ENCODE results near the gene MAGEB3.
"Not testable (repeated sequence)": the region's sequence is repeated elsewhere in the genome, so short reads cannot be mapped to it uniquely, and the experiment has no call there.

The MAGEB3 gene, protein sequence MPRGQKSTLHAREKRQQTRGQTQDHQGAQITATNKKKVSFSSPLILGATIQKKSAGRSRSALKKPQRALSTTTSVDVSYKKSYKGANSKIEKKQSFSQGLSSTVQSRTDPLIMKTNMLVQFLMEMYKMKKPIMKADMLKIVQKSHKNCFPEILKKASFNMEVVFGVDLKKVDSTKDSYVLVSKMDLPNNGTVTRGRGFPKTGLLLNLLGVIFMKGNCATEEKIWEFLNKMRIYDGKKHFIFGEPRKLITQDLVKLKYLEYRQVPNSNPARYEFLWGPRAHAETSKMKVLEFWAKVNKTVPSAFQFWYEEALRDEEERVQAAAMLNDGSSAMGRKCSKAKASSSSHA

DNA sequence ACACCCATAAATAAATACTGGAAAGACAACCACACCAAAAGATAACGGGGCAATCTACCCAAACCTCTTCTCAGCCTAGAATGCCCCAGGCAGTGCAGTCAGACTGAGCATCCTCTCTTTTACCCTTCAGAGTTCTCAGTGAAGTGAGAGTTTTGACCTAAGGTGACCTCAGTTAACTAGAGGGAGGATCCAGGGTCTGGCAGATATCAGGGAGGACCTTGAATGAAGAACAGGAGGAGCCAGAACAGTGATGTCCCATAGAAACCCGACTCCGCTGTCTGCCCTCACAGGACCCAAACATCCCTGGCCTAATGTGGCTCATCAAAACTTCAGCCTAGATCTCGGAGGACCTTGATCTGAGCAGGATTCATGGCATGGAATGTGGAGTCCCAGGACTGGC is at the start of gene MAGEB3:
Gene MAGEB3 (plus strand): TSS at position 263 of the 400 bp plus-strand sequence. CDS start 5,268 bp downstream, outside the sequence.
- H3K4me3 ChIP-seq (ENCODE audit: low read depth, low read length) = no peak within 1 kb of the TSS

DNA sequence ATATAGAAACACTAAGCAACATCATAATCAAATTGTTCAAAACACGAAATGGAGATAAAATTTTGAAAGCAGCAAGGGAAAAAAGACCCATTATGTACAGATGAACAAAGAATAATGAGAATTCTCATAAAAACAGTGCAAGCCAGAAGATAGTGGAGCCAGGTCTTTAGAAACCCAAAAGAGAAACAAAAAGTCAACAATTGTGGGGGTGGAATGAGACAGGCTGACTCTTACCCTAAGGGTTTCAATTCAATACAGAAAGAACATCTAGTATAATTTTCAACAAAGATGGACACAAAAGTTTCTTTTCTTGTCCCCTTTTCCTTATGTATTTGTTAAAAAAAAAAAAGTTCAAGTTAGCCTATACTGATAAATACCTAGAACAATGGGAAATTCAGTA is 49.1 kb upstream of the MAGEB3 start:
- H3K4me3 ChIP-seq (ENCODE audit: low read depth, low read length) = no peak overlapping the region

GRCh38 chrX:30183554-30183953 is 46.9 kb upstream of the MAGEB3 start:
- H3K4me3 ChIP-seq (ENCODE audit: low read depth, low read length) = no peak overlapping the region

DNA sequence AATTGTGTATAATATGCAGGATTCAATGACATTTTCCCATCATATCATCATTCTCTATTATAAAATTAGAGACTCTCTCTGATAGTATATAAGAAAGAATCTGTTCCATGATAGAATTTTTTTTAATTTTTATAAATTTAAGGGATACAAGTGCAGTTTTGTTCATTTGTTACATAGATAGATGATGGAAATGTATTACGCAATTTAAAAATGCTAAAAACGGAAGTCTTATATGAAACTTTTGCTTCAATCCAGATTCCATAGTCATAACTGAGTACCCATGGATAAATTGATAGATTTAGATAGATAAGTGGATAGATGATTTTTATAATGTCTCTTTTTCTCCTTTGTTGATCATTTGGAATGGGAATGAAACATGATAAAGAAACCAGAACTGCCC is 40.0 kb upstream of the MAGEB3 start:
- H3K4me3 ChIP-seq (ENCODE audit: low read depth, low read length) = no peak overlapping the region

DNA sequence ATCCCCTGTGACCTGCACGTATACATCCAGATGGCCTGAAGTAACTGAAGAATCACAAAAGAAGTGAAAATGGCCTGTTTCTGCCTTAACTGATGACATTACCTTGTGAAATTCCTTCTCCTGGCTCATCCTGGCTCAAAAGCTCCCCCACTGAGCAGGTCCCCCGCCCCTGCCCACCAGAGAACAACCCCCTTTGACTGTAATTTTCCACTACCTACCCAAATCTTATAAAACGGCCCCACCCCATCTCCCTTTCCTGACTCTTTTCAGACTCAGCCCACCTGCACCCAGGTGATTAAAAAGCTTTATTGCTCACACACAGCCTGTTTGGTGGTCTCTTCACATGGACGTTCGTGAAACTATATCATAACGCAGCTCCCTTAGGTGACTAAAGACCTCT is 36.5 kb upstream of the MAGEB3 start:
- not testable (repeated sequence) for H3K4me3 ChIP-seq (ENCODE audit: low read depth, low read length)

DNA sequence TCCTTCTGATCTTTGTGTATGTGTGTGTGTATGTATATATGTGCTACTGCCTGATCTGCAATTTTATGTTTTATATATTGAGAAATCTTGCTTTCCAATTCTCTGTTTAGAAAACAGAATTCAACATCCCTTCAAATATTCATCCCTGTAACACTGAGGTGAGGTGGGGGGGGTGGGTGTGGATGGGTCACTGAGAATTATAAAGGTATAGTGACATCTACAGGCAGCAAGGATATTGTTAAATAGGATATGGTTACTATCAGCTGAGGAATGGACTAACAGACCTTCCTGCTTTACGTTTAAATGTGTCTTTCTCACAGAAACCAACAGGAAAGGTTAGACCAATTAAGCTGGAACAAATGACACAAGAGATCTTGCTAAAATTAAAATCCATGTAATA is 34.1 kb upstream of the MAGEB3 start:
- no peak overlapping the region for H3K4me3 ChIP-seq (ENCODE audit: low read depth, low read length)

- no peak overlapping the region for H3K4me3 ChIP-seq (ENCODE audit: low read depth, low read length)
These were observed 18.3 kb upstream of the MAGEB3 start for GRCh38 chrX:30212172-30212571.

- H3K4me3 ChIP-seq (ENCODE audit: low read depth, low read length) = no peak within 1 kb of the TSS
These were observed 15.1 kb upstream of the MAGEB3 start, which contains the start of gene MAGEB2 for GRCh38 chrX:30215357-30215843. MAGEB2 (plus strand) TSS chrX:30215563; CDS start chrX:30218581, 3,018 bp downstream.

DNA sequence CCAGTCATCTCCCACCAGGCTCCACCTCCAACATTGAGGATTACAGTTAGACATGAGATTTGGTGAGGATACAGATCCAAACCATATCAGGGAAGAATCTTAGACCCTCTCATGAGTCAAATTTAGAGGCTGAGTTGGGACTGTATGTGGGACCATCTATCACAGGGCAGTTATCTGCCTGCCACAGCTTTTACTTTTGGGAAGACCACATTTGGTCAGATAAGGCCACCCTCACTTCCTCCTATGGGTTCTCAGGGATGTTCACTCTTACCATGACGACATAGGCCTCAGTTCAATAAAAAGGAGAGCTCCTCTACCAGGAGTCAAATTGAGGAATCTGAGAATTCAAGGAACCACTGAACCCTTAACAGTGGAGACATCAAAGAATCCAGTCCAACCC is 13.0 kb upstream of the MAGEB3 start:
- H3K4me3 ChIP-seq (ENCODE audit: low read depth, low read length) = no peak overlapping the region

GRCh38 chrX:30219372-30219771 is 11.1 kb upstream of the MAGEB3 start:
- H3K4me3 ChIP-seq (ENCODE audit: low read depth, low read length) = no peak overlapping the region

DNA sequence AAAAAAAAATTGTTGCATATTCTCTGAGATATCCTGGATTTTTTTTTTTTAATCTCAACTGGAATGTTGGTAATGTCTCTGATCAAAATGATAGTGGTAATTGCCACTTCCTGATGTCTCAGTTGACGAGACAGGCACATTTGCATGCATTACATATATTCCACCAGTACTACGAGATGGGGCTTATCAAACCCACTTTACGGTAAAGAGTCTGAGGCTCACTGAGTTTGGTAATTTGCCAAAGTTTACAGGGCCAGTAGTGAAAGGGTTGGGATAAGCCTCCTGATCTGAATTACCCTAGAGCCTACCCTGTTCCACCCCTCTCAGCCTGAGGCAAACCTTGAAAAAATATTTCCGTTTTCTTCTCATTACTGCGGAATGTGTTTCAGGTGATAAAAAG is 9.8 kb upstream of the MAGEB3 start:
- H3K4me3 ChIP-seq (ENCODE audit: low read depth, low read length) = no peak overlapping the region

DNA sequence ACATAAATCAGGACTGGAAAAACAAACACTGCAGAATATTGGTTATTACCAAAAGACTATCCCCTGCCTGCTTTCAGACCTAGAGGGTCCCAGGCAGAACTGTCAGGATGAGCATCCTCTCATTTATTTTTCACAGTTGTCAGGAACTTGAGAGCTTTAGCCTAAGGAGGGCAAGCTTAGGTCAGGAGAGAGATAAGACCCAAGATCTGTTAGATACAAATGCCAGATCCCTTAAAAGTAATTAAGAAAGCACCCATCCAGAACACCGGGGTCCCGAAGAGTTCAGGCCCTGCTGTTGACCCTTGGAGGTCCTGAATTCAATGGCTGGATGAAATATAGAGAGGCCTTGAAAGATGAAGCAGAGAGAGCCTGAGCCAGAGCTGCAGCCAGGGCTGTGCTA is 5.9 kb upstream of the MAGEB3 start:
- no peak overlapping the region for H3K4me3 ChIP-seq (ENCODE audit: low read depth, low read length)

- H3K4me3 ChIP-seq (ENCODE audit: low read depth, low read length) = no peak overlapping the region
These were observed 1.9 kb upstream of the MAGEB3 start for GRCh38 chrX:30228526-30228925.

GRCh38 chrX:30241724-30242415 is 11.4 kb downstream of the MAGEB3 start, which contains the start of gene MAGEB4:
MAGEB4 (plus strand) TSS chrX:30242000; CDS start chrX:30242136, 136 bp downstream.
- no peak within 1 kb of the TSS for H3K4me3 ChIP-seq (ENCODE audit: low read depth, low read length)

DNA sequence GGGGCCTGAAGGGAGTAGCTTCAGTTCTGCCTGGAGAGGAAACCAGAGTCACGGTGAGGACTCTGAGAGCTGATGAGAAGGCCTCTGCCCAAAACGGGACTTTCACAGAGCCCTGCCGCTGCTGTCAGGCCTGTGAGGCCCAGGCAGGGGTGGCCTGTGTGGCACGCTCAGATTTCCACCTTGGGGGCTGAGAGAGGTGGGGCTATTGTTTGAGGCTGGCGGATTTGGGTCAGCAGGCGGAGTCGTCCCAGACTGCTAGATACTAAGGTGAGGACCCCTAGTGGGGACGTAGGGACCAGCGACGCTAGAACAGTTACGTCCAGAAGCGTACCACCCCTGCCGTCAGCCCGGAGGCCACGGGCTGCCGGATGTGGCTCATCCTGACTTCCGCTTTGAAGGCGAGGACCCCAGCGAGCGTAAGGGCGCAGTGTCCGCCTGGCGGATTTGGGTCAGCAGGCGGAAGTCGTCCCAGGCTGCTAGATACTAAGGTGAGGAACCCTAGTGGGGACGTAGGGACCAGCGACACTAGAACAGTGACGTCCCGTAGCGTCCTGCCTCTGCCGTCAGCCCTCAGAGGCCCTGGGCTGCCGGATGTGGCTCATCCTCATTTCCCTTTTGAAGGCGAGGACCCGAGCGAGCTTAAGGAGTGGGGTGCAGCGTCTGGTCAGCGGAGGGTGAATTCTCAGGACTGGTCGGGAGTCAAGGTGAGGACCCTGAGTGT is 16.5 kb downstream of the MAGEB3 start, which contains the start of gene MAGEB1:
Gene MAGEB1 (plus strand): TSS at position 378 of the 721 bp plus-strand sequence. CDS start 3,348 bp downstream, outside the sequence.
- no peak within 1 kb of the TSS for H3K4me3 ChIP-seq (ENCODE audit: low read depth, low read length)

GRCh38 chrX:30248854-30249253 is 18.4 kb downstream of the MAGEB3 start:
- H3K4me3 ChIP-seq (ENCODE audit: low read depth, low read length) = no peak overlapping the region

GRCh38 chrX:30253257-30253656 is 22.8 kb downstream of the MAGEB3 start:
- H3K4me3 ChIP-seq (ENCODE audit: low read depth, low read length) = no peak overlapping the region

DNA sequence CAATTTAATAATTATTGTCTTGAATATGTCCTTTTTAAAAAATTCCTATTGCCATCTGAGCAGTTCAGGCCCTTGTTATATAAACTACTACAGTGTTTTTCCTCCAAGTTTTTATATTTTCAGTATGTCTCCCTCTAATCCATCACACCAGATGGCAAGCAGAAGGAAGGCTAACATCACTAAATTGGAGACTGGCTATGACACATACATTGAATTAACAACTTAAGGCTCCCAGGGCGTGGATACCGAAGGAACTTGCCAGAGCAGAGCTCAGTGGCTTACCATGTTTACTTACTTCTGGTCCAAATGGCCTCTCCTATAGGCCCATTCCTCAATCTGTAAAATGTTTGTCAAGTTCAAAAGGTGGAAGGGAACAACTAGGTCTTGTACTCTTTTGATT is 29.5 kb downstream of the MAGEB3 start:
- H3K4me3 ChIP-seq (ENCODE audit: low read depth, low read length) = no peak overlapping the region

GRCh38 chrX:30261012-30261411 is 30.6 kb downstream of the MAGEB3 start:
- H3K4me3 ChIP-seq (ENCODE audit: low read depth, low read length) = no peak overlapping the region

- no peak overlapping the region for H3K4me3 ChIP-seq (ENCODE audit: low read depth, low read length)
These were observed 32.3 kb downstream of the MAGEB3 start for GRCh38 chrX:30262763-30263162.

GRCh38 chrX:30270639-30271038 is 40.2 kb downstream of the MAGEB3 start:
- no peak overlapping the region for H3K4me3 ChIP-seq (ENCODE audit: low read depth, low read length)

Data from iPS-11a (cell line).